GM21737 (cell line): ENCODE results near the gene R3HDML.
"Not testable (repeated sequence)": the region's sequence is repeated elsewhere in the genome, so short reads cannot be mapped to it uniquely, and the experiment has no call there.

Experiments
- ATAC-seq: cut with Tn5 transposase; IDR thresholded peaks from one replicate; pipeline ENCODE4 v1.9.1; 2021; ENCODE audit warnings: mild to moderate bottlenecking, moderate library complexity; ENCODE audit not compliant: unreplicated experiment

The R3HDML gene

GRCh38 chr20:44327748-44328147 lies 9.1 kb upstream of the R3HDML start:
- not testable (repeated sequence) for ATAC-seq

GRCh38 chr20:44328428-44328827 lies 8.4 kb upstream of the R3HDML start:
- ATAC-seq: no peak

GRCh38 chr20:44331201-44331600 lies 5.6 kb upstream of the R3HDML start:
- no peak for ATAC-seq

DNA sequence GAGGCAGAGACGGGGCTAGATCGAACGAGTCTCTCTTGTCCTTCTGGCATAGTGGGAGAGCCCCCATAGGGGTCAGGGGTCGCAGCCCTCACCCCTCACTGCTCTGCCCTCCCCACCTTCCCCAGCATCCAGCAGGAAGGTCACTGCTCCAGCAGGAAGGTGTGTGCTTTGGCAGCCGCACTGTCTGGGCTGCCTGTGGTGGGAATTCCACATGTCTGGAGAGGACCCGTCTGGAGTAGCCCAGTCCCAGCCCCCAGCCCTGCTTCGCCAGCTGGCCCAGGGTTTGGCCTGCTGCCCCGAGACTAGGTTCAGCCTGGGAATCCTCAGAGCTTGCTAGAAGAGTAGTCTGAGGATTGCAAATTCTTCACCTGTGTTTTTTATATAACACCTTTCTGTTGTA lies 2.5 kb upstream of the R3HDML start:
- no peak for ATAC-seq

GRCh38 chr20:44334709-44335108 lies 2.1 kb upstream of the R3HDML start:
- no peak for ATAC-seq

- ATAC-seq: no peak
Measured at GRCh38 chr20:44335675-44336074, 1.2 kb upstream of the R3HDML start.

GRCh38 chr20:44336086-44336485 lies 757 bp upstream of the R3HDML start:
- ATAC-seq: no peak

- ATAC-seq: no peak
Measured at GRCh38 chr20:44342248-44342647, 5.4 kb downstream of the R3HDML start.

DNA sequence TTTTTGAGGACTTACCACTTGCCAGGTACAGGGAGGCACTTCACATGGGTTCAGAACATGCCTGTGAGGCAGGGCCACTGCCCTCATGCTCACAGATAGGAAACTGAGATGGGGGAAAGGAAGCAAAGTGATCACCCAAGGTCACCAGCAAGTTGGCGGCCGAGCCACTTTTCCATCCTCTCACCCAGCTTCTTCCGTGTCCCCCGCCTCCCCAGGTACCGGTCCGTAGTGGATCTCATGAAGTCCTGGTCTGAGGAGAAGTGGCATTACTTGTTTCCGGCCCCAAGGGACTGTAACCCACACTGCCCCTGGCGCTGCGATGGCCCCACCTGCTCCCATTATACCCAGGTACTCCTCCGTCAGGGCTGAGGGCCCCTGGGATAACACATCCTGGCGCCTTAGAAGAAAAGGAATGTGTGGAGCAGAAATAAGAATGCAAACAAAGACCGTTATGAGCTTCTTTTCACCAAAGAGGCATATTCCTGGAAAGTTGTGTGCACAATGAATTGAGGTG lies 6.4 kb downstream of the R3HDML start:
- no peak for ATAC-seq

- no peak for ATAC-seq
Measured at GRCh38 chr20:44344723-44345122, 7.9 kb downstream of the R3HDML start.

- ATAC-seq: no peak
Measured at GRCh38 chr20:44345147-44345546, 8.3 kb downstream of the R3HDML start.

GRCh38 chr20:44345941-44346340 lies 9.1 kb downstream of the R3HDML start:
- not testable (repeated sequence) for ATAC-seq

- ATAC-seq: no peak
Measured at GRCh38 chr20:44348168-44348659, 11.4 kb downstream of the R3HDML start.

DNA sequence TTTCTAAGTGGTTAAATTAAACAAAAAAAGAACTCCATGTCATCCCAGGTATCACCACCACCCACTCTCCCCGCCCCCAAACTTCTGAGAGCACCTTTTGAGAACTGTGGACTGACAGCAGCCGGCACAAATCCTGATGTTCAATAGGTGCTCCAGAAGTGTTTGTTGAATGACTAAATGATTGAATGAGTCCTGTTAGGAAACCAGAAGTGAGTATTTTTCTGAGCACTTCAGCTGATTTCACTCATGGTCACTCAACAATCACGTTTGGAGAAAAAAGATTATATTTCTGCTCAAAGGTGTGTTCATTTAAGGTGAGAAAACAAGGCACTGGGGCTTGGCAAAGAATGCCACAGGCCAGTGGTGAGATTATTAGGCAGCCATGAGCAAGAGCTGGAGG lies 12.5 kb downstream of the R3HDML start:
- ATAC-seq: no peak

- ATAC-seq: no peak
Measured at GRCh38 chr20:44350567-44350966, 13.7 kb downstream of the R3HDML start.

DNA sequence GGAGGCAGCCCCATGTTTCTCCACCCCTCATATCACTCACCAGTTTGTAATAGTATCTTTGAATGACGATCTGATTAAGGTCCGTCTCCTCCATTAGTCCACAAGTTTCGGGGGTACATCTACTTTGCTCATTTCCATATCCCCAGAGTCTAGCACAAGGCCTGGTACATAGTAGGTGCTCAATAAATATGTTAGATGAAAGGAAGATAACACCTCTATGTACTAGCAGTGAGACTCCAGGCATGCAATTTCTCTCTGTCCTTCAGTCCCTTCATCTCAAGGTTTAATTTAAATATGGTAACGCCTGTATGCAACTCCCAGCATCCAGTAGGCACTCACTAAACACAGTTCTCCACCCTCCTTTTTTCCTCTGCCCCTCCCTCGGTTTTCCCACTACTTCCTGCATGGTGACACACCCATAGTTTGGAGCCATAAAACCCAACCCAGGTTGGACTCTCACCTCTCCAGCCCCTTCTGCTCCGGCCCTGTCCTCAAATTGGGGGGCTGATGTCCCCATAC lies 18.2 kb downstream of the R3HDML start:
- ATAC-seq: no peak

DNA sequence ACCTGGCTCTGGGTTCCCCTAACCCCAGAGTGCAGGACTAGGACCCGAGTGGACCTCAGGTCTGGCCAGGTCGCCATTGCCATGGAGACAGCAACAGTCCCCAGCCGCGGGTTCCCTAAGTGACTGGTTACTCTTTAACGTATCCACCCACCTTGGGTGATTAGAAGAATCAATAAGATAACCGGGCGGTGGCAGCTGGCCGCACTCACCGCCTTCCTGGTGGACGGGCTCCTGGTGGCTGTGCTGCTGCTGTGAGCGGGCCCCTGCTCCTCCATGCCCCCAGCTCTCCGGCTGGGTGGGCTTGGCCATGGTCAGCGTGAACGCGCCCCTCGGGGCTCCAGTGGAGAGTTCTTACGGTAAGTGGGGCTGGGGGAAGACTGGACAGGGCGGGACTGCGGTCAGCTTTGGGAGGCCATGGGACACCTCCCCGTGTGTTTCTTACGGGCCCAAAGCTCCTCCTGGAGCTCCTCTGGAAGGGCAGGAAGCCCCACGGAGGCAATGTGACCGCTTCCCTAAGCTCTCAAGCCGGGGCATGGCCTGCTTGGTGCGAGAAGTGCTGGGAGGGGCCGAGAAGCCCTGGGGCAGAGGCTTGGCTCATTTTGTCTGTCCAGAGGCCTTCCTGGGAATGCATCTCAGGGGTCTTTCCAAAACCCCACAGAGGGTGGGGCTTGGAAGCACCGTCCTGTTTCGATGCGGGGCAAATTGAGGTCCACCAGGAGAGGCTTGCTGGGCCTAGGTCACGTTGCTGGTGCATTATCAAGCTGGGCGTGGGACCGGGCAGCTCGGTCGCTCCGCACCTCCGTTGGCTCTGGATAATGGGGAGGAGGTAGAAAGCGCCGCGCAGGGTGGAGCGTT lies 18.9 kb downstream of the R3HDML start, which contains the start of gene HNF4A:
TSS of gene HNF4A (plus strand) at position 202 of the 855 bp plus-strand sequence. CDS start at position 308, 106 bp downstream.
- ATAC-seq: no peak

DNA sequence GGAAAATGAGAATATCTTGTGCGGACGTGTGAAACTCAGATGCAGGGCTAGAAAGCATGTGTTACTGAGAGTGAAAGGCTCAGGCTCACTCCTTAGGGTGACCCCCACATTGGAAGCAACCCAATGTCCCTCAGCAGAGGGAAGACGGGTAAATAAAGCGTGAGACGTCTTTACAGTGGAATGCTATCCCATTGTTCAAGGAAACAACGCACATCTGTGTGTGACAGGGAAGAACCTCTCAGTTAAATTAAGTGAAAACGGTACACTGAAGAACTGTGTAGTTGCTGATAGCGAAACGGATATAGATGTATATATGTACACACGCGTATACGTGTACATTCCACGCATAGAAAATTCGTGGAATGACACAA lies 19.5 kb downstream of the R3HDML start:
- no peak for ATAC-seq

DNA sequence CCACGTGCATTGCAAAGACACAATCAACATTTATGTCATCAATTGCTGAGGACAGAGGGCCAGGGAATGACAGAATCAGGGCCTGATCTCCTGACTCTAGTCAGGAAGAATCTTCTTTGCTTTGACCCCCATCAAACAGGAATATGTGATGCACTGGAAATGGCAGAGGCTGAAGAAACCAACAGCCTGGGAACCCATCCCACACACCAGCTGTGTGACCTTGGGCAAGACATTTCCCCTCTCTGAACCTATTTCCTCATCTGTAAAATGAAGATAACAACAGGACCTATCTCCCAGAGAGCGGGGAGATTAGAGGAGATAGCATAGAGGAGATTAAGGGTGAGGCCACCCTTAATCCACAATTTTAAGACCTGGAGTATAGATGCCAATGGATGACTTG lies 20.2 kb downstream of the R3HDML start:
- ATAC-seq: no peak

GRCh38 chr20:44357555-44358125 lies 20.8 kb downstream of the R3HDML start:
- ATAC-seq: no peak

DNA sequence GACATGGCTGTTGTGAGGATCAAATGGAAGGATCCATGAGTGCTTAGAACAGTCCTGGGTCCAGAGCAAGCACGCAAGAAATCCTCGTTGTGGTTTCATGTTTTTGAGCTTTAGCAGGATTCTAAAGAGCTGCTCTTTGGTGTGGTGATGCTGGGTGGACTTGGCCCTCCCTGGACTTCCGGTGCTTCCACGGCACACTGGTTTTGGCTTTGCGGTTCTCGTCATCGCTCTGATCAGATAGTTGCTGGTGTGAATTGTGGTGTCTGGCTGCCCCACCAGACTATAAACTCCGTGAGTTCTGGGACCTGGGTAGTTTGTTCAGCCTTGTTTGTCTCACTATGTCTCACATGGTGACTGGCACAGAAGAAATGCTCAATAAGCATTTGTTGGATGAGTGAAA lies 21.9 kb downstream of the R3HDML start:
- ATAC-seq: no peak

GRCh38 chr20:44360221-44360620 lies 23.4 kb downstream of the R3HDML start:
- ATAC-seq: no peak
